ENCODE measurements around the gene EI24.

Gene EI24

GRCh38 chr11:125583496-125583895 is 14.2 kb downstream of the EI24 start:
- no peak for DNase-seq

- no peak for DNase-seq
Observed at GRCh38 chr11:125585487-125585886, 16.2 kb downstream of the EI24 start.

GRCh38 chr11:125586623-125587022 is 17.3 kb downstream of the EI24 start:
- DNase-seq = no peak

- DNase-seq = no peak
Observed at GRCh38 chr11:125587480-125587879, 18.2 kb downstream of the EI24 start.

- DNase-seq = no peak
Observed at GRCh38 chr11:125588505-125588904, 19.2 kb downstream of the EI24 start.

- DNase-seq = no peak
Observed at GRCh38 chr11:125591649-125592304, 22.5 kb downstream of the EI24 start.

- peak; percentile 85 for DNase-seq
Observed at GRCh38 chr11:125592305-125593113, 23.2 kb downstream of the EI24 start, which contains the start of gene STT3A. TSS of gene STT3A (plus strand) at chr11:125592852. CDS start at chr11:125595916, 3,064 bp downstream.

GRCh38 chr11:125593114-125593820 is 24.0 kb downstream of the EI24 start:
- no peak for DNase-seq

GRCh38 chr11:125594958-125595357 is 25.7 kb downstream of the EI24 start:
- DNase-seq = no peak

GRCh38 chr11:125600663-125601062 is 31.4 kb downstream of the EI24 start:
- DNase-seq = no peak

GRCh38 chr11:125603207-125603606 is 33.9 kb downstream of the EI24 start:
- DNase-seq = no peak

GRCh38 chr11:125605417-125605816 is 36.1 kb downstream of the EI24 start:
- DNase-seq = no peak

GRCh38 chr11:125609545-125609944 is 40.3 kb downstream of the EI24 start:
- no peak for DNase-seq

GRCh38 chr11:125618383-125618782 is 49.1 kb downstream of the EI24 start:
- no peak for DNase-seq

GRCh38 chr11:125621995-125622394 is 52.7 kb downstream of the EI24 start:
- no peak for DNase-seq

GRCh38 chr11:125623064-125623463 is 53.8 kb downstream of the EI24 start:
- no peak for DNase-seq

- DNase-seq = no peak
Observed at GRCh38 chr11:125624756-125625213, 55.5 kb downstream of the EI24 start, which contains the start of gene CHEK1. TSS of gene CHEK1 (plus strand) at chr11:125625163. CDS start at chr11:125626769, 1,606 bp downstream.

GRCh38 chr11:125625225-125625629 is 56.0 kb downstream of the EI24 start:
- DNase-seq = no peak

- DNase-seq = peak; percentile 37
Observed at GRCh38 chr11:125625630-125626287, 56.5 kb downstream of the EI24 start.

- DNase-seq = no peak
Observed at GRCh38 chr11:125626288-125626950, 57.1 kb downstream of the EI24 start.

GRCh38 chr11:125627236-125627910 is 58.1 kb downstream of the EI24 start:
- DNase-seq = no peak
